ENCODE results near the gene IRAK2.

IRAK2 gene, protein sequence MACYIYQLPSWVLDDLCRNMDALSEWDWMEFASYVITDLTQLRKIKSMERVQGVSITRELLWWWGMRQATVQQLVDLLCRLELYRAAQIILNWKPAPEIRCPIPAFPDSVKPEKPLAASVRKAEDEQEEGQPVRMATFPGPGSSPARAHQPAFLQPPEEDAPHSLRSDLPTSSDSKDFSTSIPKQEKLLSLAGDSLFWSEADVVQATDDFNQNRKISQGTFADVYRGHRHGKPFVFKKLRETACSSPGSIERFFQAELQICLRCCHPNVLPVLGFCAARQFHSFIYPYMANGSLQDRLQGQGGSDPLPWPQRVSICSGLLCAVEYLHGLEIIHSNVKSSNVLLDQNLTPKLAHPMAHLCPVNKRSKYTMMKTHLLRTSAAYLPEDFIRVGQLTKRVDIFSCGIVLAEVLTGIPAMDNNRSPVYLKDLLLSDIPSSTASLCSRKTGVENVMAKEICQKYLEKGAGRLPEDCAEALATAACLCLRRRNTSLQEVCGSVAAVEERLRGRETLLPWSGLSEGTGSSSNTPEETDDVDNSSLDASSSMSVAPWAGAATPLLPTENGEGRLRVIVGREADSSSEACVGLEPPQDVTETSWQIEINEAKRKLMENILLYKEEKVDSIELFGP

GRCh38 chr3:10164546-10165393 is at the start of gene IRAK2:
IRAK2 (plus strand) TSS chr3:10164919; CDS start chr3:10164955, 36 bp downstream.
- H3K27ac ChIP-seq = no peak within 1 kb of the TSS
- no peaks in the 10 kb centered on the region for H3K36me3 ChIP-seq (ENCODE audit: insufficient read depth)
- no peak within 1 kb of the TSS for H3K4me2 ChIP-seq
- H2AFZ ChIP-seq (ENCODE audit: low read depth) = peak within 1 kb of the TSS; percentile 26; the same call in 1 of the 2 replicates
- H3K9ac ChIP-seq = no peak within 1 kb of the TSS
- H3K4me3 ChIP-seq (IDR thresholded peaks at IDR 0.05; ENCODE audit: insufficient read depth, low read depth, low read length) = no peak within 1 kb of the TSS
- TF ChIP-seq, protein P1, sequence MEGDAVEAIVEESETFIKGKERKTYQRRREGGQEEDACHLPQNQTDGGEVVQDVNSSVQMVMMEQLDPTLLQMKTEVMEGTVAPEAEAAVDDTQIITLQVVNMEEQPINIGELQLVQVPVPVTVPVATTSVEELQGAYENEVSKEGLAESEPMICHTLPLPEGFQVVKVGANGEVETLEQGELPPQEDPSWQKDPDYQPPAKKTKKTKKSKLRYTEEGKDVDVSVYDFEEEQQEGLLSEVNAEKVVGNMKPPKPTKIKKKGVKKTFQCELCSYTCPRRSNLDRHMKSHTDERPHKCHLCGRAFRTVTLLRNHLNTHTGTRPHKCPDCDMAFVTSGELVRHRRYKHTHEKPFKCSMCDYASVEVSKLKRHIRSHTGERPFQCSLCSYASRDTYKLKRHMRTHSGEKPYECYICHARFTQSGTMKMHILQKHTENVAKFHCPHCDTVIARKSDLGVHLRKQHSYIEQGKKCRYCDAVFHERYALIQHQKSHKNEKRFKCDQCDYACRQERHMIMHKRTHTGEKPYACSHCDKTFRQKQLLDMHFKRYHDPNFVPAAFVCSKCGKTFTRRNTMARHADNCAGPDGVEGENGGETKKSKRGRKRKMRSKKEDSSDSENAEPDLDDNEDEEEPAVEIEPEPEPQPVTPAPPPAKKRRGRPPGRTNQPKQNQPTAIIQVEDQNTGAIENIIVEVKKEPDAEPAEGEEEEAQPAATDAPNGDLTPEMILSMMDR (conservative IDR thresholded peaks at IDR 0.05; ENCODE audit: low read depth, low read length) = peak; percentile 40
- no peaks in the 10 kb centered on the region for H3K79me2 ChIP-seq (ENCODE audit: insufficient read depth, low read depth)
- H4K20me1 ChIP-seq (ENCODE audit: insufficient read depth) = no peaks in the 10 kb centered on the region
- H3K4me1 ChIP-seq (ENCODE audit: low read depth, poor library complexity, severe bottlenecking) = no peaks in the 10 kb centered on the region
- no peaks in the 10 kb centered on the region for H3K27me3 ChIP-seq (ENCODE audit: insufficient read depth, low read depth)

- TF ChIP-seq, protein P1 (conservative IDR thresholded peaks at IDR 0.05; ENCODE audit: low read depth, low read length) = no peak
- H3K79me2 ChIP-seq (ENCODE audit: insufficient read depth, low read depth) = peaks cover 36% of the 10 kb centered on the region
- peak within 1 kb of the TSS; percentile 66 for H2AFZ ChIP-seq (ENCODE audit: low read depth)
Observed at GRCh38 chr3:10115326-10116137, 49.2 kb upstream of the IRAK2 start, which contains the start of gene BRK1. BRK1 (plus strand) TSS chr3:10115675; CDS start chr3:10115702, 27 bp downstream.

DNA sequence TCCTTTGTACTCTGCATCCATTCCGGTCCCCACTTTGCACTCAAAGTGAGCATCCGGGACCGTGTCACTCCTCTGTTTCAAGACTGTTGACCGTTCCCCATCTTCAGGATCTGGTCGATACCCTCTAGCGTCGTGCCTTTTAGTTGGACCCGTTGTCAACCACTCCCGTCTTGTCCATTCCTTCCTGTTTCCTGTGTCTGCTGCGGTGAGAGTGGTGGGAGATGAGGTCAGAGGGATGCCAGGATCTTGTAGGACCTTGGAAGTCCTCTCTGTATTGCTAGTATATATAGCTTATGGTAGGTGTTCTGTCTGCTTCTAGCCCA is 48.6 kb upstream of the IRAK2 start:
- H3K79me2 ChIP-seq (ENCODE audit: insufficient read depth, low read depth) = peaks cover 36% of the 10 kb centered on the region

More at GRCh38 chr3:10115326-10116137, 49.2 kb upstream of the IRAK2 start, which contains the start of gene BRK1:
- Histone ChIP-seq H3K27me3 (ENCODE audit: insufficient read depth, low read depth) (no peaks in the 10 kb centered on the region), H3K27ac (peak within 1 kb of the TSS; percentile 52; the same call in 1 of the 2 replicates), H3K4me3 (IDR thresholded peaks at IDR 0.05; ENCODE audit: insufficient read depth, low read depth, low read length) (peak within 1 kb of the TSS; percentile 46), H3K4me1 (ENCODE audit: low read depth, poor library complexity, severe bottlenecking) (peaks cover 15% of the 10 kb centered on the region), H3K4me2 (peak within 1 kb of the TSS; percentile 83), H4K20me1 (ENCODE audit: insufficient read depth) (no peaks in the 10 kb centered on the region), H3K36me3 (ENCODE audit: insufficient read depth) (no peaks in the 10 kb centered on the region), H3K9ac (peak within 1 kb of the TSS; percentile 67; the same call in 1 of the 2 replicates)

More for the DNA sequence above, 48.6 kb upstream of the IRAK2 start:
- TF ChIP-seq, protein P1 (conservative IDR thresholded peaks at IDR 0.05; ENCODE audit: low read depth, low read length) = no peak
- Histone ChIP-seq H3K36me3 (ENCODE audit: insufficient read depth) (no peaks in the 10 kb centered on the region), H3K27ac (no peak overlapping the region), H4K20me1 (ENCODE audit: insufficient read depth) (no peaks in the 10 kb centered on the region), H3K4me2 (peak overlapping the region; percentile 83), H3K9ac (peak overlapping the region; percentile 67; the same call in 1 of the 2 replicates), H3K27me3 (ENCODE audit: insufficient read depth, low read depth) (no peaks in the 10 kb centered on the region), H3K4me3 (IDR thresholded peaks at IDR 0.05; ENCODE audit: insufficient read depth, low read depth, low read length) (peak overlapping the region; percentile 46), H3K4me1 (ENCODE audit: low read depth, poor library complexity, severe bottlenecking) (peaks cover 15% of the 10 kb centered on the region), H2AFZ (ENCODE audit: low read depth) (peak overlapping the region; percentile 66; the same call in 1 of the 2 replicates)

All from KMS-11 (cell line).